Heart left ventricle (tissue), 16 donors: Measurements from ENCODE around the gene CEP112. TPM values are rescaled to one million over a fixed set of nuclear protein-coding genes. Genes with fewer than 3 reads are reported as not detected.

Experiments
- ATAC-seq, 4 donors: fragments of 200-7000 bp; cut with Tn5 transposase; one replicate each; pipeline ENCODE4 v1.9.1; 2020 to 2022; ENCODE audit warnings: moderate library complexity in 4 of 4, mild to moderate bottlenecking in 3 of 4, moderate number of reproducible peaks in 1 of 4
- DNase-seq, 5 donors: peaks; one replicate each; pipeline ENCODE4 v3.0.0-alpha.2; 2020
- H3K27ac ChIP-seq, 12 donors: fragments of 200-600 bp; sonication (generic) in 4 of 12; one replicate each; pipeline versions ENCODE4 v1.5.0 to v1.8.0; 2016 to 2022; ENCODE audit warnings: mild to moderate bottlenecking in 2 of 12
- H3K27me3 ChIP-seq, 9 donors: fragments of 200-600 bp; sonication (generic) in 2 of 9; one replicate each; pipeline versions ENCODE4 v1.5.1 to v1.8.0; 2016 to 2022; ENCODE audit warnings: mild to moderate bottlenecking in 3 of 9
- H3K36me3 ChIP-seq, 9 donors: fragments of 200-600 bp; sonication (generic) in 2 of 9; one replicate each; pipeline versions ENCODE4 v1.5.0 to v1.8.0; 2018 to 2022; ENCODE audit warnings: mild to moderate bottlenecking in 2 of 9
- H3K4me1 ChIP-seq, 12 donors: fragments of 200-600 bp; sonication (generic) in 4 of 12; one replicate each; pipeline versions ENCODE4 v1.5.0 to v1.8.0; 2016 to 2022; ENCODE audit warnings: mild to moderate bottlenecking in 3 of 12
- H3K4me3 ChIP-seq, 12 donors: fragments of 200-600 bp; sonication (generic) in 4 of 12; one replicate each; pipeline versions ENCODE4 v1.5.0 to v1.8.0; 2017 to 2022; ENCODE audit warnings: mild to moderate bottlenecking in 9 of 12, moderate library complexity in 4 of 12
- H3K9me3 ChIP-seq, 12 donors: fragments of 200-600 bp; sonication (generic) in 4 of 12; one replicate each; pipeline versions ENCODE4 v1.5.0 to v1.8.0; 2016 to 2022; ENCODE audit warnings: mild to moderate bottlenecking in 1 of 12
- CTCF ChIP-seq, 12 donors: fragments of 200-600 bp; sonication (generic) in 4 of 12; IDR thresholded peaks; one replicate each; pipeline versions ENCODE4 v1.5.0 to v1.8.0; 2018 to 2022; ENCODE audit warnings: antibody characterized with exemption in 12 of 12, mild to moderate bottlenecking in 5 of 12
- POLR2A ChIP-seq, 2 donors: fragments of 450-650 bp; IDR thresholded peaks; one replicate each; pipeline ENCODE4 v1.6.1; 2017; ENCODE audit warnings: antibody characterized with exemption in 2 of 2, mild to moderate bottlenecking in 2 of 2, moderate library complexity in 2 of 2
- WGBS, 4 donors: extraction: QIAGEN DNeasy Blood & Tissue Kit in 2 of 4; methylation state at CpG; one replicate each; pipeline versions ENCODE4 v1.1.5 to v1.1.7; 2013 to 2018; 5-methylcytosine and 5-hydroxymethylcytosine counted together
- intact Hi-C, 10 donors: fragments of 100-400 bp; cut with DNase I; formaldehyde crosslinking; loops; one replicate each; pipeline versions ENCODE4 v1.11.1 to v1.14.2; 2022
- polyA plus RNA-seq, 2 donors: library from polyadenylated mRNA; stranded (reverse); fragments of 200-250 nt; gene quantifications; one replicate each; pipeline ENCODE4 v1.2.3, GENCODE V29; 2013
- total RNA-seq, 9 donors: library from RNA; depleted of rRNA in 2 of 9; stranded (reverse); fragments of >200 nt in 2 of 9; fragmentation: NEBNext Ultra II Directional in 3 of 9; extraction: Animal tissue kit (Norgen Biotek cat#: 25700) in 3 of 9; gene quantifications; one replicate each; pipeline versions ENCODE4 v1.1.0 to v1.2.4, GENCODE V29; 2016 to 2023
- donor health status: ischemic (EF 13 %, LVEDD 7.1; RV severe dilation, severe dysfunction).
- donor health status: healthy with polysubstance abuse.
- donor health status: DM: no; HTN: yes; CAD: no.
- donor health status: DM: no; HTN: no; CAD: no.
- donor health status: ischemic (EF 25% LVEDD 6.9; RV normal size, moderate dysfunction).
- donor health status: ischemic (EF 25% LVEDD 5.7; RV mildly dilated, moderate dysfunction).
- donor health status: healthy.
- donor health status: DM: yes; HTN: yes; CAD: no.
- donor health status: ischemic (EF 35%, LVEDD 5.7; RV mildly dilated, moderate dysfunction).
- donor health status: nonischemic (EF 11% LVEDD 7.7; RV severe dilation, severe dysfunction).
- donor health status: DM: yes; HTN: yes; CAD: no.
- donor health status: PGD.
- donor health status: ischemic (EF 29% LVEDD 5.4; RV normal size, mild dysfunction).
- donor health status: nonischemic (EF 23%, LVEDD 6.1; RV moderate dilation, normal function).

Gene CEP112
- total and polyA plus RNA-seq, 11 donors, result 5.5 to 28.3 (median 14.3) TPM

DNA sequence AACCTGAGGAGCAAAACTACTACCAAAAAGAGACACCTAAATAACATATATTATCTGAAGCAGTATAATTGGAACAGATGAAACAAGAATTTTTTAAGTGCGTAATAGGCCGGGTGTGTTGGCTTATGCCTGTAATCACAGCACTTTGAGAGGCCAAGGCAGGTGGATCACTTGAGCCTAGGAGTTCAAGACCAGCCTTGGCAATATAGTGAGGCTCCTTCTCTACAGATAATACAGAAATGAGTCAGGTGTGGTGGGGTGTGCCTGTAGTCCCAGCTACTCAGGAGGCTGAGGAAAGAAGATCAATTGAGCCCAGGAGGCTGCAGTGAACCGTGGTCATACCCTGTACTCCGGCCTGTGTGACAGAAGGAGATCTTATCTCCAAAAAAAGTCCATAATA is 336.3 kb downstream of the CEP112 start:
- Histone ChIP-seq H3K27ac (no peak overlapping the region), H3K36me3 (no peaks in the 10 kb centered on the region), H3K4me3 (no peak overlapping the region), H3K4me1 (no peaks in the 10 kb centered on the region), H3K9me3 (no peaks in the 10 kb centered on the region), H3K27me3 (no peaks in the 10 kb centered on the region)
- ATAC-seq (no peak), DNase-seq (no peak)
- WGBS, 4 donors, result 95 to 99% (median 95%) methylated on average over 4 of the region's 4 CpGs
- no peak for TF ChIP-seq POLR2A (IDR thresholded peaks at IDR 0.05)
- TF ChIP-seq CTCF (IDR thresholded peaks at IDR 0.05), result no peak
- intact Hi-C loops, result loop anchor here in 1 of 10 donors (10.0 kb wide), 1 partner anchor 59 kb away; no protein-coding TSS in a partner anchor

DNA sequence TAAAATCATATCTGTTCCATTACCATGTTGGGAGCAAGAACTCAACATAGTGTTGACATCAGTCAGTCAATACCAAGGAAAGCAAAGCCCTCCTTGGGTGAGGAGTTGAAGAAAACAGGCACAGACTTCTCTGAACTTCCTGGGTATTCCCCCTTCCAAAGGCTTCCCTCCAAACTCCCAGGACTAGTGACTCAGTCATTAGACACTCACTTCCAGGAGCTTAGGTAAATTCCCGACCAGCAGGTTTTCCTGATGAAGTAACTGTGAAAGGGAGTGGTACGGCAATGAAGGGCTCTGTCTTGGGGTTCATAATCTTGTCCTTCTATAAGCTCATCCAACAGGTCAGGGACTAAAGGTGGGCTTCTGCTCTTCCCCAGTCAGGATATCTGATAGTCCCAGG is 336.7 kb downstream of the CEP112 start:
- H3K36me3 ChIP-seq, result no peaks in the 10 kb centered on the region
- ATAC-seq (no peak), DNase-seq (no peak)
- no peaks in the 10 kb centered on the region for H3K4me1 ChIP-seq
- no peak for TF ChIP-seq POLR2A (IDR thresholded peaks at IDR 0.05)
- no peak for TF ChIP-seq CTCF (IDR thresholded peaks at IDR 0.05)
- intact Hi-C loops, result loop anchor here in 1 of 10 donors (10.0 kb wide), 1 partner anchor 60 kb away; no protein-coding TSS in a partner anchor
- no peaks in the 10 kb centered on the region for H3K27me3 ChIP-seq
- H3K27ac ChIP-seq, result no peak overlapping the region
- 75 to 94% (median 86%) methylated on average over 2 of the region's 2 CpGs for WGBS, 4 donors
- no peak overlapping the region for H3K4me3 ChIP-seq
- no peaks in the 10 kb centered on the region for H3K9me3 ChIP-seq

DNA sequence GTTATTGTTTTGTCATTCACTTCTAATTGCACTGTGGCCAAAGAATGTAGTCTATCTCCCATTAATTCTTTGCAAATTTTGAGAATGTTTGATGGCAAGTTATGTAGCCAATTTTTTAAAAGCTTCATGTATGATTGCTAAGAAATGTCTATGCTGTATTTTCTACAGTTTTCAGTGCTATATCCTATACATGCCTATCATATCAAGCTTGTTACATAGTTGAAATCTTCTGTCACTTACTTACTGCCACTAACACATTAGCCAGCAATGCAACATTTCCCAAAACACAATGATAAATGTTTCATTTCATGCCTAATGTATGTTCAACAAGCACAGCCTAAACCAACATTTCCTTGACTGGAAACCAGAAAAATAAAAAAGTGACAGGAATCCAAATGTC is 338.1 kb downstream of the CEP112 start:
- Histone ChIP-seq H3K36me3 (no peaks in the 10 kb centered on the region), H3K9me3 (no peaks in the 10 kb centered on the region), H3K27ac (no peak overlapping the region), H3K4me3 (no peak overlapping the region), H3K4me1 (no peaks in the 10 kb centered on the region), H3K27me3 (no peaks in the 10 kb centered on the region)
- DNase-seq, result no peak
- TF ChIP-seq CTCF (IDR thresholded peaks at IDR 0.05) (no peak), POLR2A (IDR thresholded peaks at IDR 0.05) (no peak)
- intact Hi-C loops, result loop anchor here in 1 of 10 donors (10.0 kb wide), 1 partner anchor 61 kb away; no protein-coding TSS in a partner anchor
- ATAC-seq, result no peak

DNA sequence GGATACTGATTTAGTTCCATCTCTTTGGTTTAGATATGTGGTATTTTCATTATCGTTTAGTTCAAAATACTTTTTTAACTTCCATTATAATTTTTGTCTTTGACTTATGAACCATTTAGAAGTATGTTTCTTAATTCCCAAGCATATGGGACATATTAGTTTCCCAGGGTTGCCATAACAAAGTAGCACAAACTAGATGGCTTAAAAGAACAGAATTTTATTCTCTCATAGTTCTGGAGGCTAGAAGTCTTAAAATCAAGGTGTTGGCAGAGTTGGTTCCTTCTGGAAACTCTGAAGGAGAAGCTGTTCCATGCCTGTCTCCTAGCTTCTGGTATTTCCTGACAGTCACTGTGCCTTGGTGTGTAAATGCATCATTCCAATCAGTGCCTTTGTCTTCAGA is 339.0 kb downstream of the CEP112 start:
- TF ChIP-seq CTCF (IDR thresholded peaks at IDR 0.05) (no peak), POLR2A (IDR thresholded peaks at IDR 0.05) (no peak)
- 95 to 97% (median 96%) methylated on average over 1 of the region's 1 CpG for WGBS, 4 donors
- intact Hi-C loops, result loop anchor here in 1 of 10 donors (10.0 kb wide), 1 partner anchor 62 kb away; no protein-coding TSS in a partner anchor
- H3K4me3 ChIP-seq, result no peak overlapping the region
- H3K4me1 ChIP-seq, result no peaks in the 10 kb centered on the region
- no peaks in the 10 kb centered on the region for H3K9me3 ChIP-seq
- H3K27me3 ChIP-seq, result no peaks in the 10 kb centered on the region
- no peak overlapping the region for H3K27ac ChIP-seq
- DNase-seq (no peak), ATAC-seq (no peak)
- H3K36me3 ChIP-seq, result no peaks in the 10 kb centered on the region
